ENCODE data around the gene RAMP1.

GRCh38 chr2:237863689-237864443 is 4.4 kb downstream of the RAMP1 start:
- TF ChIP-seq SMC3 (conservative IDR thresholded peaks at IDR 0.05; ENCODE audit: poor library complexity) (no peak), CTCF (IDR thresholded peaks at IDR 0.05; ENCODE audit: poor library complexity, severe bottlenecking) (no peak), EZH2 (IDR thresholded peaks at IDR 0.05; ENCODE audit: borderline replicate concordance, insufficient read depth, low read length, poor library complexity, severe bottlenecking) (no peak), EP300 (conservative IDR thresholded peaks at IDR 0.05; ENCODE audit: poor library complexity, severe bottlenecking) (no peak)
